ENCODE results near the gene LRRTM4. TPM values are rescaled to one million over a fixed set of nuclear protein-coding genes. Genes with fewer than 3 reads are reported as not detected.

Gene LRRTM4
- total and polyA plus RNA-seq, 2 of the 13 experiments (the other 11 are each of a cell fraction or from before 2014, with no cell fraction given): 1.2 TPM

GRCh38 chr2:77210725-77211124 lies 311.5 kb downstream of the LRRTM4 start:
- ChIA-PET POLR2A (no interaction called here), CTCF (ENCODE audit: low intra/inter-chr PET ratio, low total read pairs) (no interaction called here)
- Histone ChIP-seq H3K9ac (ENCODE audit: insufficient read depth, low read depth, low read length) (no peak overlapping the region), H3K27ac (ENCODE audit: extremely low read length, insufficient read depth, low read length) (no peak overlapping the region), H3K36me3 (replicated peaks in 1 of 2; ENCODE audit: control insufficient read depth in 1 of 2, insufficient read depth in 2 of 2, low read length in 2 of 2) (no peaks in the 10 kb centered on the region), H3K4me1 (ENCODE audit: insufficient read depth, low read length) (no peaks in the 10 kb centered on the region), H3K79me2 (ENCODE audit: insufficient read depth, low read length) (no peaks in the 10 kb centered on the region), H3K4me2 (ENCODE audit: low read depth, low read length) (no peak overlapping the region), H3K9me3 (ENCODE audit: low read length) (no peaks in the 10 kb centered on the region), H2AFZ (ENCODE audit: low read length) (no peak overlapping the region), H3K4me3 (replicated peaks in 1 of 3; ENCODE audit: insufficient read depth in 1 of 3, low read depth in 2 of 3, low read length in 3 of 3) (no peak overlapping the region), H4K20me1 (ENCODE audit: insufficient read depth, low read length) (no peaks in the 10 kb centered on the region), H3K27me3 (ENCODE audit: control insufficient read depth in 1 of 2, insufficient read depth in 2 of 2, low read length in 2 of 2) (no peaks in the 10 kb centered on the region)
- no peak for ATAC-seq
- TF ChIP-seq CREB1 (IDR thresholded peaks at IDR 0.05) (no peak), CREB1 (CRISPR knock-in tag; IDR thresholded peaks at IDR 0.05) (no peak), HOMEZ (CRISPR knock-in tag; IDR thresholded peaks at IDR 0.05; ENCODE audit: low read depth) (no peak), ZNF703 (CRISPR knock-in tag; IDR thresholded peaks at IDR 0.05; ENCODE audit: borderline replicate concordance) (no peak), MAX (IDR thresholded peaks at IDR 0.05) (no peak), TMF1 (CRISPR knock-in tag; IDR thresholded peaks at IDR 0.05; ENCODE audit: low read depth) (no peak), ZNF530 (CRISPR knock-in tag; IDR thresholded peaks at IDR 0.05; ENCODE audit: low read depth) (no peak), ISX (CRISPR knock-in tag; conservative IDR thresholded peaks at IDR 0.05) (no peak), ZFP82 (CRISPR knock-in tag; IDR thresholded peaks at IDR 0.05; ENCODE audit: borderline replicate concordance) (no peak), ZHX1 (CRISPR knock-in tag; IDR thresholded peaks at IDR 0.05; ENCODE audit: low read depth) (no peak), BORCS8-MEF2B (CRISPR knock-in tag; IDR thresholded peaks at IDR 0.05) (no peak), PREB (CRISPR knock-in tag; IDR thresholded peaks at IDR 0.05) (no peak), ZNF780A (CRISPR knock-in tag; IDR thresholded peaks at IDR 0.05) (no peak), PLRG1 (conservative IDR thresholded peaks at IDR 0.05) (no peak), ATF7 (IDR thresholded peaks at IDR 0.05) (no peak), ATF7 (CRISPR knock-in tag; IDR thresholded peaks at IDR 0.05) (no peak), GZF1 (CRISPR knock-in tag; IDR thresholded peaks at IDR 0.05) (no peak), ARID5B (CRISPR knock-in tag; IDR thresholded peaks at IDR 0.05) (no peak), RCOR2 (CRISPR knock-in tag; IDR thresholded peaks at IDR 0.05) (no peak)
- intact Hi-C loops (cut with micrococcal nuclease; ENCODE audit: unreplicated experiment) (no loop called here), in situ Hi-C loops (cut with HindIII; ENCODE audit: extremely low pct_ligation_motif_present, low pct_unique_long_range_greater_than_20kb) (no loop called here)
- BruUV-seq (replicated peaks): no TSS peak
- no peak for DNase-seq (ENCODE audit: low spot score)
- FAIRE-seq: no peak
- 5% methylated on average over 3 of the region's 3 CpGs for WGBS (ENCODE audit: low lambda C conversion rate)
